SKM-1 (cell line): ENCODE measurements around the gene PSME2.

Experiments
- DNase-seq: peaks from one replicate; lab custom pipeline; 2025; ENCODE audit not compliant: unreplicated experiment; lab: John Stamatoyannopoulos, UW

The PSME2 gene

GRCh38 chr14:24179961-24180796 is 33.8 kb upstream of the PSME2 start:
- no peak for DNase-seq

GRCh38 chr14:24179294-24179960 is 33.0 kb upstream of the PSME2 start:
- no peak for DNase-seq

GRCh38 chr14:24178399-24179178 is 32.2 kb upstream of the PSME2 start:
- DNase-seq = no peak

- DNase-seq = no peak
Observed at GRCh38 chr14:24177891-24178290, 31.5 kb upstream of the PSME2 start.

GRCh38 chr14:24177041-24177825 is 30.8 kb upstream of the PSME2 start:
- no peak for DNase-seq

- no peak for DNase-seq
Observed at GRCh38 chr14:24176599-24176998, 30.2 kb upstream of the PSME2 start.

GRCh38 chr14:24172871-24173281 is 26.5 kb upstream of the PSME2 start:
- DNase-seq = no peak

GRCh38 chr14:24172261-24172860 is 26.0 kb upstream of the PSME2 start:
- no peak for DNase-seq

- no peak for DNase-seq
Observed at GRCh38 chr14:24171422-24172260, 25.2 kb upstream of the PSME2 start, which contains the start of gene REC8. Gene REC8, plus strand, starts transcription at chr14:24172080. Its CDS starts 473 bp downstream, at chr14:24172553.

GRCh38 chr14:24167469-24168114 is 21.2 kb upstream of the PSME2 start:
- no peak for DNase-seq

- no peak for DNase-seq
Observed at GRCh38 chr14:24165785-24166184, 19.4 kb upstream of the PSME2 start.

GRCh38 chr14:24164518-24164991 is 18.1 kb upstream of the PSME2 start:
- DNase-seq = no peak

- DNase-seq = no peak
Observed at GRCh38 chr14:24162093-24162492, 15.7 kb upstream of the PSME2 start.

GRCh38 chr14:24160850-24161804 is 14.7 kb upstream of the PSME2 start, which contains the start of gene IRF9:
Gene IRF9, plus strand, starts transcription at chr14:24161265. Its CDS starts 880 bp downstream, at chr14:24162145.
- peak; percentile 67 for DNase-seq

- no peak for DNase-seq
Observed at GRCh38 chr14:24160499-24160849, 14.1 kb upstream of the PSME2 start.

- DNase-seq = no peak
Observed at GRCh38 chr14:24159777-24160498, 13.5 kb upstream of the PSME2 start.

- DNase-seq = no peak
Observed at GRCh38 chr14:24157331-24157730, 10.9 kb upstream of the PSME2 start.
